Large intestine (tissue), 3 donors: ENCODE results near the gene CYFIP1. TPM values are rescaled to one million over a fixed set of nuclear protein-coding genes. Genes with fewer than 3 reads are reported as not detected.

Experiments
- DNase-seq, 2 donors: peaks; one replicate each; pipeline versions ENCODE4 v3.0.0 to v3.0.0-alpha.2; 2013
- H3K27ac ChIP-seq: one replicate; pipeline ENCODE4 v1.5.1; 2013; ENCODE audit warnings: low read length
- H3K27me3 ChIP-seq: 2 replicates; pipeline ENCODE4 v1.6.1; 2013; ENCODE audit warnings: low read length; ENCODE audit not compliant: control insufficient read depth, insufficient read depth
- H3K36me3 ChIP-seq: 2 replicates; pipeline ENCODE4 v1.6.1; 2013; ENCODE audit warnings: low read length; ENCODE audit not compliant: control insufficient read depth, insufficient read depth
- H3K4me1 ChIP-seq: one replicate; pipeline ENCODE4 v1.6.1; 2013; ENCODE audit warnings: low read length; ENCODE audit not compliant: control insufficient read depth, insufficient read depth
- H3K4me3 ChIP-seq: one replicate; pipeline ENCODE4 v1.5.1; 2013; ENCODE audit warnings: low read length
- H3K9me3 ChIP-seq: one replicate; pipeline ENCODE4 v1.6.1; 2013; ENCODE audit warnings: mild to moderate bottlenecking, low read depth, low read length, moderate library complexity; ENCODE audit not compliant: control insufficient read depth
- WGBS: methylation state at CpG from one replicate; pipeline ENCODE4 v1.1.5; 2013; ENCODE audit warnings: low lambda C conversion rate; ENCODE audit not compliant: insufficient coverage; 5-methylcytosine and 5-hydroxymethylcytosine counted together
- polyA plus RNA-seq: library from polyadenylated mRNA; unstranded; fragments of 120-200 nt; gene quantifications from one replicate; pipeline ENCODE4 v1.2.1, GENCODE V29; 2013

The CYFIP1 gene
- polyA plus RNA-seq, 1 donor, result 96.7 TPM

DNA sequence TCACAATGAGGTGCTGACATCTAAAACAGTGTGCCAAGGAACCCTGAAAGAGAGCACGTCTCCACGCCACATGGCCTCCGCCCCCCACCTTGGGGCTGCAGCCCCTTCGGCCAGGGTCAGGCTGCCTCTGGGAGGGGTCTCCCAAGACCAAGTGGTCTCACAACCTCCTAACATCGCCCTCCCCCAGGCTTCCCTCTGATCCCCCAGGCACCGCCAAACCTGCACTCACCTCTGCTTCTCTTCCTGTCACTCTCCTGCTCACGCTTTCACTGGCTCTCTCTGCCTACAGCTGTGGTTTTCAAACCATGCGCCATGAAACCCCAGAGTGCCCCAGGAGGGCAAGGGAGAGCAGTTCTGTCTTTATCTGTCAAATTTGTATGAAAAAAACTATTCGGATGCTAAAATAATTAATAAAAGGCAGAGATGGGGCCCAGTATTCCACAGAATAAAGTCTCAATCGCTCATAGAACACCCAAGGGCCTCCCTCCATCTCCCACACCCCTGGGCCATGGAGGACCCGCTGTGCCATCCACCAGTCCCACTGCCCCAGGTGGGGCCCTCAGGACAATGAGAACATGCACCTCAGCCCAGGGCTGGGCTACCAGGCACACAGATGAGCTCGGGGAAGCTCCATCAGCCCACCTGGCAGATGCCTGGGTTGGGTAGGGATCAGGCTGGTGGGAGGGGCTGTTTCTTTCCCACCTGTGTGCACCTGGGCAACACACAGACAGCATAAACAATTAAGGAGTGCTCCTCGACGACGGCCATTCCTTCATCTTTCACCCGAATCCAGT is 21.5 kb downstream of the CYFIP1 start:
- no peak overlapping the region for H3K4me3 ChIP-seq
- peaks cover 2% of the 10 kb centered on the region for H3K4me1 ChIP-seq
- peaks cover 4% of the 10 kb centered on the region for H3K36me3 ChIP-seq
- H3K9me3 ChIP-seq, result no peaks in the 10 kb centered on the region
- H3K27me3 ChIP-seq, result no peaks in the 10 kb centered on the region
- WGBS, result no CpG with 5 or more reads among the region's 16 CpGs
- no peak overlapping the region for H3K27ac ChIP-seq
- DNase-seq, result no peak

DNA sequence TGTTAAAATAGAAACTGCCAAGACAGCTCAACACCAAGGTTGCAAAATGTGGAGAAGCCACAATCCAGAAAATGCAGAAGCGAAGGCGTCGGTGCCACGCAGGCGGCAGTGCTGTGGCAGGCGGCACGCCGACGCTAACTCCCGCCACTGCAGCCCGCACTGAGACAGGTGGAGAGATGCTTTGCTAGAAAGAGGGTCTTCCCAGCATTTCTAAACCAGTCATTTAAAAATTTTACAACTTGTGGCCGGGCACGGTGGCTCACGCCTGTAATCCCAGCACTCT is 23.2 kb downstream of the CYFIP1 start:
- WGBS, result no CpG with 5 or more reads among the region's 14 CpGs
- no peak overlapping the region for H3K27ac ChIP-seq
- no peak for DNase-seq
- H3K4me3 ChIP-seq, result no peak overlapping the region
- H3K27me3 ChIP-seq, result no peaks in the 10 kb centered on the region
- H3K4me1 ChIP-seq, result peaks cover 2% of the 10 kb centered on the region
- H3K9me3 ChIP-seq, result no peaks in the 10 kb centered on the region
- peaks cover 4% of the 10 kb centered on the region for H3K36me3 ChIP-seq

DNA sequence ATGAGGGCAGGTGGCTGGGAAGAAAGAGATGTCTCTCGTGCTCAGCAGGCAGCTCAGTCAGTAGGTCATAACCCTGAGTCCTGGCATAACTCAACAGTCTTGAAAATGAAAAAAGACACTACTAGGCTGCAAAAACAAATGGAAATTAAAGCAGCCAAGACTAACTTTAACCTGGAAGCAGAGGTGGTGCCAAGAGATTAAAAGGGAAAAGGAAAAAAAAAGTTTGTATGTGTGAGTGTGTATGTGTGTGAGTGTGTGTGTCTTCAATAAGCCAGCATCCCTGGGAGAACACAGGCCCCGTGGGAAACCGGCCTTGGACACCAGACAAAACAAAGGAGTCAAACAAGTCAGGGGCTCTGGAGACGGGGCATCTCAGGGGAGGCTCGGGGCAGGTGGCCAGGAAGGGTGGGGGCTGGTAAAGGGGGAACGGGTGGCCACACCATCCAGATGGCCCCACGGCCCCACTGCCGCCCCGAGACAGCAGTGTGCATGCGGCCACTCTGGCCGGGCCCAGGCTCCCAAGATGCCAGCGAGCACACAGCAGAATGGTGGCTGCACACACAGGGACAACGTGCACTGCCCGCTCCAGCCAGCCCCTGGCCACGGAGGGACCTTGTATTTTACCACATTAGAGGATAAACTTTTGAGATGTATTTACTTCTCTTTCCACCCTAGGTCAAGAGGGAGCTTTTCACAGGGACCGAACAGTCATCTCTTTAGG is 23.8 kb downstream of the CYFIP1 start:
- 60% methylated on average over 1 of the region's 16 CpGs for WGBS
- Histone ChIP-seq H3K27me3 (no peaks in the 10 kb centered on the region), H3K4me1 (no peaks in the 10 kb centered on the region), H3K36me3 (peaks cover 4% of the 10 kb centered on the region), H3K27ac (no peak overlapping the region), H3K4me3 (no peak overlapping the region), H3K9me3 (peaks cover 1% of the 10 kb centered on the region)
- no peak for DNase-seq

DNA sequence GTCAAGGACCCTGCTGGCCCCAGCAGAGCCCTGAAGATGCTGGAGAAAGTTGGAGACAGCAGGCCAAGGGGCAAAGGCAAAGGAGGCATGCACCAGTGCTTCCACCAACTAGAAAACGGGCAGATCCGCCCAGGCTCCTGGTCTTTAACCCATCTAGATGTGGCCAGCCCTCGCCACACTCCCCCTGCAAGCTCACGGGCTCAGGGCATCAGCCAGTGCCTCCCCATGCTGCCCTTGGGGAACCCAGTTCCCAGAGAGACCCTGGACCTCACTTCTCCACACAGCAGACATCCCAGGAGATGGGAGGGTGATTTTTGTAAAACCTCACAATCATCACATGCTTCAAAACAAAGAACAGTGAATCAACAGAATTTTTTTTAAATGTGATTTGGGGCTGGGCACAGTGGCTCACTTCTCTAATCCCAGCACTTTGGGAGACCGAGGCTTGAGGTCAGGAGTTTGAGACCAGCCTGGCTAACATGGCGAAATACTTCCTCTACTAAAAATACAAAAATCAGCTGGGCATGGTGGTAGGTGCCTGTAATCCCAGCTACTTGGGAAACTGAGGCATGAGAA is 24.5 kb downstream of the CYFIP1 start:
- WGBS, result no CpG with 5 or more reads among the region's 6 CpGs
- peaks cover 4% of the 10 kb centered on the region for H3K36me3 ChIP-seq
- no peaks in the 10 kb centered on the region for H3K4me1 ChIP-seq
- peaks cover 8% of the 10 kb centered on the region for H3K9me3 ChIP-seq
- H3K27me3 ChIP-seq, result no peaks in the 10 kb centered on the region
- H3K4me3 ChIP-seq, result no peak overlapping the region
- DNase-seq, result no peak
- no peak overlapping the region for H3K27ac ChIP-seq

DNA sequence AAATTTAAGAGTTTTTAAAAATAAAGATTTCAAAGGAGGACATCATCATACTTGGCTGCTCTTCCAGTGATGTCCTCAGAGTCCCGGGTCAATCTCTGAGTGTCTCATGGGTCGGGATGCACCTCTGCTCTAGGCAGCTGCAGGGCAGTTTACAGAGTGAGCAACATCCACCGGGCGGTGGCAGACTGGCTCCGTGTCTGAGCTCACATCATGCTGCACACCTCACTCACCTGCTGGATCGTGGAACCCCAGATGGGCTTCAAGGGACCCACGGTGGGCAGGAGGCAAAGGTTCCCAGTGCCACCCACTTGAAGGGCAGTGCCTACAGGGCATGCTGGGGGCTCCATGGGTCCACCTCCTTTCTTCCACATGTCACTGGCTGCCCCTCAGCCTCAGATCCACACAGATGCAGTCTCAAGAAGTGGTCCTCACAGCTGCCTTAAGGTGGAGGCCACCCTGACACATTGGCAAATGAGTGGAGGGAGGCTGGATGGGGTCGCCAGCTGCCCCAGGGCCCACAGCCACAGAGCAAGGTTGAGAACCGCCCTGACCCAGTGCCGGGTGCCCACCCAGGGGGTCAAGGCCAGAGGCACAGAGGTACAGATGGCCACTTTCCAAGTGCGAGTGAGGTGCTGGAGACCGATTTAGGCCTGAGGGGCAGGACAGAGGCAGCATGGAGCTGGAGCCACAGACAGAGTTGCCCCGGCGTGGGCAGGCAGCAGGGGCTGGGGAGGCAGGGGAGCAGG is 25.2 kb downstream of the CYFIP1 start:
- H3K9me3 ChIP-seq, result peaks cover 8% of the 10 kb centered on the region

DNA sequence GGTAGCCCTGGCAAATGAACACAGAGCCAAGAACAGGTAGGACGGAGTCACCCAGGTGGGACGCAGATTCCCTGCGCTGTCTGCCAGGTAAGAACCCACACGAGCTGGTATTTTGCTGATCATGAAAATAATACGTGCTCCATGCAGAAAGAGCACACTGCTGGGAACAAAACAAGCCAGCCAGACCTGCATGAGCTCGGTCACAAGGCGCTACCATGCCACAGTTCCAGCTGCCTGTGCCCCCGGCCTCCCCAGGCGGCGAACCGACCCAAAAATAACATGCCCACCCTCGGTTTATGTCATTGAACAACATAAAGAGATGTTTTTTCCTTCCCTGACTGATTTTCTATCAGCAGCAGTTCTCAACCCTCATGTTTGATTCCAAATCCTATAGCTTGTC is 25.8 kb downstream of the CYFIP1 start:
- peaks cover 4% of the 10 kb centered on the region for H3K36me3 ChIP-seq
- no peak overlapping the region for H3K27ac ChIP-seq
- 90% methylated on average over 2 of the region's 12 CpGs for WGBS
- H3K4me3 ChIP-seq, result no peak overlapping the region
- no peaks in the 10 kb centered on the region for H3K27me3 ChIP-seq
- DNase-seq, result no peak
- H3K4me1 ChIP-seq, result no peaks in the 10 kb centered on the region
- H3K9me3 ChIP-seq, result peaks cover 8% of the 10 kb centered on the region

More for the DNA sequence above, 25.2 kb downstream of the CYFIP1 start:
- DNase-seq, result no peak
- no peaks in the 10 kb centered on the region for H3K27me3 ChIP-seq
- H3K36me3 ChIP-seq, result peaks cover 4% of the 10 kb centered on the region
- H3K4me1 ChIP-seq, result no peaks in the 10 kb centered on the region
- WGBS, result no CpG with 5 or more reads among the region's 14 CpGs
- no peak overlapping the region for H3K4me3 ChIP-seq
- no peak overlapping the region for H3K27ac ChIP-seq

DNA sequence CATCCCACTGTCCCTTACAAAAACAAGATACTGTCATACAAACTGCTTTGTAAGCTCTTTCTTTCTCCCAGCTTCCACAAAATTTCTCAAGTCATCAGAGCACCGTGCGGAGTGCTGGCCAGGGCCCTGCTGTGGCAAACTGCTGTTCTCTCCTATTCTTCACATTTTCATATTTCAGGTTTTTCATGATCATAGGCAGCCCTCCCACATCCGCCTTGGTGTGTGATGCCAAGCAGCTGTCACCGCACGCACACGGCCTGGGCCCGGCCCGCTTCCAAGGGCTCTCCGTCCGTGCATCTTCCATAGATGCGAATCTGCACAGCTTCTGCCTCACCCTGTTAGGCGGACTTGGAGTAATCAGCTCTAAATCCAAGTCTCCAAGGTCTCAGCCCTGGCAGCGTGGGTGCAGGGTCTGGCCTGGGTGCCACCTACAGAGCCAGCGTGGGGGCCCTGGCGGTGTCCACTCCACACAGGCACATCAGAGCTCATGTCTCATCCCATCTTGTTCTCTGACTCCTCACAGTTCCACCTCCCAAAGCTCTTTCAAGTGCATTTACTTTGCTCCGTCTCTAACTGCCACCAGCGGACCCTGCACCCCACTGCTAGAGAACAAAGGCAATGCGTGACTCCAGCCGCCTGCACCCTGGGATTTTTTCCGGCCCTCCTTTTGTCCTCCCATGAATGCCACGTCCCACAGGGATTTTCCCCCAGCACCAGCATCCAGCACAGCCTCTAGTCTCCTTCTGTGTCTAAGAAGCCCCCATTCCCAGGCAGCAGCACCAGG is 27.2 kb downstream of the CYFIP1 start:
- H3K27ac ChIP-seq, result no peak overlapping the region
- no peak for DNase-seq
- H3K36me3 ChIP-seq, result peaks cover 4% of the 10 kb centered on the region
- 80% methylated on average over 2 of the region's 21 CpGs for WGBS
- peaks cover 8% of the 10 kb centered on the region for H3K9me3 ChIP-seq
- no peaks in the 10 kb centered on the region for H3K4me1 ChIP-seq
- H3K27me3 ChIP-seq, result no peaks in the 10 kb centered on the region
- no peak overlapping the region for H3K4me3 ChIP-seq

DNA sequence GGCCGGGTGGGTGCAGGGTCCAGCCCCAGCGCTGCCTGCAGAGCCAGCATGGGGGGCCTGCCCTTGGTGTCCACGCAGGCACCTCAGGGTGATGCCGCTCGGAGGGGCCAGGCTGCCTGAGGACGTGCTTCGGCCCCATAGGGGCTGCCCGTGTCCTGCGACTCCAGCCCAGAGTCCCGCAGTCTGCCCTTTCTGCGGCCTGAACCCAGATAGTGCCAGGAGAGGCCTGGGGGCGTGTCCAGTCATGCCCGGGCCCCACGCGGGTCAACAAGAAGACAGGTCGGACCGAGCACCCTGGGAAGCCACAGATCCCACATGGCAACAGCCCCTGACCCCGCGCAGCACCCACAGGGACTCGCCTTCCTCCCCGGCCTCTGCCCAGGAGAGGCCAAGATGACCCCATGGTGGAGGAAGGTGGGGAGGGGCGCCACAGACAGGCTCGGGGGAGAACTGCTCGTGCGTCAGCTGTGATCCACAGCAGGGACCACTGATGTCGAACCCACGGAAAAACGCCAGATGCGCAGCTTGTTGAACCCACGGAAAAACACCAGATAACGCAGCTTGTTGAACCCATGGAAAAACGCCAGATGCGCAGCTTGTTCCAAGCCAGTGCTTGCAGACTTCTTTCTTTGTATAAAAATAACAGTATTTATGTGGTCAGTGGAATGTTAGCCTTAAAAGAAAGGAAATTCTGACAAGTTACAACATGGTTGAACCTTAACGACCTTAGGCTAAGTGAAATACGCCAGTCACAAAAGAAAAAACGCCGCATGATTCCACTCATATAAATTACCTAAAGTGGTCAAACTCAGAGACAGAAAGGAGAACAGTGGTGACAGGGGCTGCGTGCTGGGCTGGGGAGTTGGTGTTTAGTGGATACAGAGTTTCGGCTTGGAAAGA is 28.5 kb downstream of the CYFIP1 start:
- Histone ChIP-seq H3K9me3 (peaks cover 8% of the 10 kb centered on the region), H3K36me3 (peaks cover 4% of the 10 kb centered on the region), H3K4me1 (no peaks in the 10 kb centered on the region), H3K27me3 (no peaks in the 10 kb centered on the region), H3K4me3 (no peak overlapping the region), H3K27ac (no peak overlapping the region)
- WGBS, result no CpG with 5 or more reads among the region's 39 CpGs
- DNase-seq, result no peak

DNA sequence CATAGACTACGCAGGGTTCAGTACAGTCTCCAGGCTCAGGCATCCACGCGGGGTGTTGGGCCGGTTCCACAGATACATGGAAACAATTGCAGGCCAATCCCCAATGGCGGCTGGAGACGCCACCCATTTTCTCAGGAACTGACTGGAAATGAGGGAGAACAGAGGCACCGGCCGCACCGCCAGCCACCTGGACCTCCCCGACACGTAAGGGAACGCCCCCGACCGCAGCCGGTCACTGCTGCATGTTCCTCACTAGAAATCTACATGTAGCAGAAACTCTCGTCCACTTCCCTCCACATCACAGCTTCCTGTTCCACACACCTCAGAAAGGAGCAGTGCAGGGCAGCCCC is 29.2 kb downstream of the CYFIP1 start:
- H3K4me3 ChIP-seq, result no peak overlapping the region
- H3K36me3 ChIP-seq, result peaks cover 7% of the 10 kb centered on the region
- no peaks in the 10 kb centered on the region for H3K4me1 ChIP-seq
- WGBS, result no CpG with 5 or more reads among the region's 16 CpGs
- H3K27ac ChIP-seq, result no peak overlapping the region
- H3K27me3 ChIP-seq, result no peaks in the 10 kb centered on the region
- no peak for DNase-seq
- H3K9me3 ChIP-seq, result peaks cover 8% of the 10 kb centered on the region
